CD4-positive, alpha-beta memory T cell (primary cell): ENCODE data around the gene MRPL33. TPM values are rescaled to one million over a fixed set of nuclear protein-coding genes. Genes with fewer than 3 reads are reported as not detected.

ENCODE experiments used
- CTCF ChIA-PET: fragments of 350-600 bp; sonication (Branson Sonifier 250); formaldehyde crosslinking; loops from one replicate; lab custom pipeline; 2021; ENCODE audit warnings: inconsistent platforms; ENCODE audit not compliant: partially characterized antibody; lab: Charles Lee
- POLR2A ChIA-PET: fragments of 350-600 bp; sonication (Branson Sonifier 250); formaldehyde crosslinking; loops from one replicate; lab custom pipeline; 2021; ENCODE audit not compliant: partially characterized antibody; lab: Charles Lee
- DNase-seq, 5 donors: peaks; one replicate each; pipeline versions ENCODE4 v3.0.0 to v3.0.0-alpha.2; 2020 to 2022; ENCODE audit warnings: mixed read lengths in 1 of 5
- H3K27ac ChIP-seq: one replicate; pipeline ENCODE4 v1.7.0; 2013; ENCODE audit warnings: low read depth, low read length
- H3K27me3 ChIP-seq: 2 replicates; pipeline ENCODE4 v1.7.0; 2013; ENCODE audit warnings: mild to moderate bottlenecking, low read length, moderate library complexity; ENCODE audit not compliant: insufficient read depth
- H3K36me3 ChIP-seq: 2 replicates; pipeline ENCODE4 v1.7.0; 2013; ENCODE audit warnings: mild to moderate bottlenecking, low read length, moderate library complexity; ENCODE audit not compliant: insufficient read depth
- H3K4me1 ChIP-seq: 2 replicates; pipeline ENCODE4 v1.7.0; 2013; ENCODE audit warnings: mild to moderate bottlenecking, low read length, moderate library complexity; ENCODE audit not compliant: insufficient read depth
- H3K4me3 ChIP-seq, 2 donors: one replicate each; pipeline ENCODE4 v1.7.0; 2013; ENCODE audit warnings: low read length in 2 of 2, mild to moderate bottlenecking in 1 of 2
- H3K9me3 ChIP-seq, 2 donors: one replicate each; pipeline ENCODE4 v1.7.0; 2013; ENCODE audit warnings: low read length in 2 of 2, control low read depth in 1 of 2; ENCODE audit not compliant: control insufficient read depth in 1 of 2
- H3K27ac Mint-ChIP-seq, 7 donors: one replicate each; pipeline ENCODE4 v1.8.0; 2020 to 2021; ENCODE audit warnings: mixed read lengths in 7 of 7, mild to moderate bottlenecking in 6 of 7, inconsistent platforms in 3 of 7, moderate library complexity in 3 of 7
- H3K27me3 Mint-ChIP-seq, 2 donors: one replicate each; pipeline ENCODE4 v1.8.0; 2020 to 2021; ENCODE audit warnings: mixed read lengths in 2 of 2
- H3K36me3 Mint-ChIP-seq, 2 donors: one replicate each; pipeline ENCODE4 v1.8.0; 2020 to 2021; ENCODE audit warnings: mixed read lengths in 2 of 2, inconsistent platforms in 1 of 2, mild to moderate bottlenecking in 1 of 2
- H3K4me1 Mint-ChIP-seq, 4 donors: one replicate each; pipeline ENCODE4 v1.8.0; 2020 to 2021; ENCODE audit warnings: mixed read lengths in 4 of 4, mild to moderate bottlenecking in 1 of 4
- H3K4me3 Mint-ChIP-seq, 8 donors: one replicate each; pipeline ENCODE4 v1.8.0; 2020 to 2021; ENCODE audit warnings: mixed read lengths in 8 of 8, mild to moderate bottlenecking in 7 of 8, moderate library complexity in 6 of 8, inconsistent platforms in 3 of 8
- H3K9me3 Mint-ChIP-seq, 8 donors: one replicate each; pipeline ENCODE4 v1.8.0; 2020 to 2021; ENCODE audit warnings: mixed read lengths in 8 of 8, mild to moderate bottlenecking in 5 of 8, inconsistent platforms in 3 of 8, moderate library complexity in 1 of 8
- intact Hi-C: fragments of 100-400 bp; cut with micrococcal nuclease; formaldehyde crosslinking; loops from one replicate; pipeline ENCODE4 v1.15.1; 2023
- polyA plus RNA-seq, 2 donors: library from polyadenylated mRNA; unstranded; fragments of 300-500 nt; fragmentation: Illumina TruSeq; gene quantifications; one replicate each; pipeline ENCODE4 v1.2.3, GENCODE V29; 2021
- total RNA-seq, 2 experiments: library from RNA; stranded (reverse); gene quantifications; one replicate each; pipeline ENCODE4 v1.2.3, GENCODE V29; 2021

MRPL33 gene
- total and polyA plus RNA-seq, 4 experiments from 2014 or later = 36.2 to 246 (median 142) TPM

DNA sequence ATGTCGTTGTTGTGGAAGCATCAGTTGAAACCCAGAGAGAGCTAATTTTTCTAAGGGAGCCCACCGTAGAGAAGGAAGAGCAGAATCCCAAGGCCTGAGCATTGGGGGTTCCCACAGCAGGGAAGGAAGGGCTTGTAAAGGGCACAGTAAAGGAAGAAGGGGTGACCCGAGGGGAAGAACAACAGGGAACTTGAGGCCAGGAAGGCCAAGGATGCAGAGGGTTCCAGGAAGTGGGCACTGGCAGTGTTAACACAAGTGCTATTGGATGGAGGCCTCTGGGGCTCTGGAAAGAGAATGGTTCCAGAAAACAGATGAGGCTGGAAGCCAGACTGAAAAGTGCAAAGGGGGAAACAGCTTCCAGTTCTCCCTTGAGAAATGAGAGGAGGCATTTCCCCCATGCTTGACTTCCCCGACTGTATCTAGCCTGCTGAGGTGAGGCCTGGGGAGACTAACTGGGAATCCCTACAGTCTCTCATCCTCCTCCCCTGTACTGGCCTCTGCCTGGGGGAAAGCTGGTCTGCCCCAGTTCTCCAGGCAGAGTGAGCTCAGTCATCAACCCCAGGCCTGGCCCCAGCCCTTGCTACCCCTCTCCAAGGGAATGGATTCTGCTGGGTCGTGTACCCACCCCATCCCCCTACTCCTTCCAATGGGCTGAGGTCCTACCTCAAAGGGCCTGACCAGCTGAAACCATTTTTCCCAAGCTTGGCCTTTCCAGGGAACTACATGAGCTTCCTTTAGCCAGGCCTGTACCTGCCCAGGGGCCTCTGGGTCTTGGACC is 43.2 kb upstream of the MRPL33 start:
- no peaks in the 10 kb centered on the region for H3K9me3 ChIP-seq
- H3K4me1 ChIP-seq = no peaks in the 10 kb centered on the region
- H3K27me3 ChIP-seq = no peaks in the 10 kb centered on the region
- H3K27ac ChIP-seq = no peak overlapping the region
- Mint-ChIP-seq H3K4me1 (no peaks in the 10 kb centered on the region), H3K27ac (peak overlapping the region in 1 of 7 donors; percentile 36), H3K36me3 (no peaks in the 10 kb centered on the region), H3K27me3 (no peaks in the 10 kb centered on the region), H3K4me3 (no peak overlapping the region), H3K9me3 (no peaks in the 10 kb centered on the region)
- ChIA-PET CTCF (no interaction called here), POLR2A (no interaction called here)
- no peak for DNase-seq
- intact Hi-C loops = no loop called here
- no peak overlapping the region for H3K4me3 ChIP-seq
- no peaks in the 10 kb centered on the region for H3K36me3 ChIP-seq

- no peaks in the 10 kb centered on the region for H3K36me3 Mint-ChIP-seq
- no peaks in the 10 kb centered on the region for H3K27me3 ChIP-seq
- intact Hi-C loops = no loop called here
- no peaks in the 10 kb centered on the region for H3K4me1 ChIP-seq
- no peak overlapping the region for H3K27ac ChIP-seq
- no peak overlapping the region for H3K4me3 ChIP-seq
- ChIA-PET POLR2A (no interaction called here), CTCF (no interaction called here)
- H3K4me3 Mint-ChIP-seq = no peak overlapping the region
- H3K4me1 Mint-ChIP-seq = no peaks in the 10 kb centered on the region
- H3K27me3 Mint-ChIP-seq = no peaks in the 10 kb centered on the region
- no peaks in the 10 kb centered on the region for H3K9me3 Mint-ChIP-seq
- no peaks in the 10 kb centered on the region for H3K9me3 ChIP-seq
- H3K36me3 ChIP-seq = no peaks in the 10 kb centered on the region
- no peak overlapping the region for H3K27ac Mint-ChIP-seq
- DNase-seq = no peak
These were observed 42.3 kb upstream of the MRPL33 start for GRCh38 chr2:27729198-27729597.

DNA sequence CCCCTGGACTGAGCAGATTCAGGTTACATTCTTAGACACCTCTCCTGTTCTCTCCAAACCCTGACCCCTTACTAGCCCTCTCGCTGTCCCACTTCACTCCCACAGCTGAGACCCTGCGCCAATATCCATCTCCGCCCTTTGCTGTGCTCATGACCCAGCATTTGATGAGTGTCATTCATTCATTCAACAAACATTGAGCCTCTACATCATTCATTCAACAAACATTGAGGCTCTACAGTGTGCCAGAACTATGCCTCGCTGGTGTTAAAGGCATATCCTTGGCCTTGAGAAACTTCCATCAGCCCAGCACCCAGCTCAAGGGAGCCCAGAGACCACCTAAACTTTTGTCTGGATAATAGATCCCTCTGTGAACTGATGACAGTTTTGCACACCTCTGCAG is 41.9 kb upstream of the MRPL33 start:
- H3K36me3 ChIP-seq = no peaks in the 10 kb centered on the region
- intact Hi-C loops = no loop called here
- no peak overlapping the region for H3K4me3 Mint-ChIP-seq
- no peaks in the 10 kb centered on the region for H3K4me1 ChIP-seq
- no peaks in the 10 kb centered on the region for H3K36me3 Mint-ChIP-seq
- no peaks in the 10 kb centered on the region for H3K9me3 ChIP-seq
- H3K4me1 Mint-ChIP-seq = no peaks in the 10 kb centered on the region
- CTCF ChIA-PET = no interaction called here
- no peaks in the 10 kb centered on the region for H3K27me3 Mint-ChIP-seq
- no peak overlapping the region for H3K4me3 ChIP-seq
- H3K27me3 ChIP-seq = no peaks in the 10 kb centered on the region
- no peaks in the 10 kb centered on the region for H3K9me3 Mint-ChIP-seq
- H3K27ac Mint-ChIP-seq = no peak overlapping the region
- no peak overlapping the region for H3K27ac ChIP-seq
- DNase-seq = no peak
- POLR2A ChIA-PET = no interaction called here

DNA sequence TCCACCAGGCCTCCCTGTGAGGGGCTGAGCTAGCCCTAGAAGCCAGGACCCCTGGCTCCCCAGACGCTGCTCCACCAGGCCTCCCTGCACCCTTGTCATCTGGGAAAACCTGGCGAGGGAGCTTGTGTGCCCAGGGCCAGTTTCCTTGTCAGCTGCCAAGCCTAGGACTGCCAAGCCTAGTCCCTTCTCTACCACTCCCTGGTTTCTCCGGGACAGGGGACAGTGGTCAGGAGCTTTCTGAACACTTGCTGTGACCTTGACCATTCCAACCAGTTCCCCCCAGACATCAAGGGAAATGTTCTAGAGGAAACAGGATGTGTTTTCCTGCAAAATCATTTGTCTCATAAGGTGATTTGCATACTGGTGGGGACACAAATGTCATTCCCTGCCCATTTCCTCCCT is 41.3 kb upstream of the MRPL33 start:
- ChIA-PET CTCF (no interaction called here), POLR2A (no interaction called here)
- Histone ChIP-seq H3K4me3 (no peak overlapping the region), H3K9me3 (no peaks in the 10 kb centered on the region), H3K4me1 (no peaks in the 10 kb centered on the region), H3K27me3 (no peaks in the 10 kb centered on the region), H3K36me3 (no peaks in the 10 kb centered on the region), H3K27ac (no peak overlapping the region)
- DNase-seq = no peak
- Mint-ChIP-seq H3K9me3 (no peaks in the 10 kb centered on the region), H3K36me3 (no peaks in the 10 kb centered on the region), H3K27ac (no peak overlapping the region), H3K4me3 (no peak overlapping the region), H3K27me3 (no peaks in the 10 kb centered on the region), H3K4me1 (peaks cover 2 to 5% (median 3%) of the 10 kb centered on the region in 4 donors)
- intact Hi-C loops = no loop called here

- ChIA-PET POLR2A (no interaction called here), CTCF (no interaction called here)
- no peak overlapping the region for H3K27ac Mint-ChIP-seq
These were observed 40.4 kb upstream of the MRPL33 start for GRCh38 chr2:27730980-27731691.

GRCh38 chr2:27734305-27734704 is 37.2 kb upstream of the MRPL33 start:
- Mint-ChIP-seq H3K36me3 (no peaks in the 10 kb centered on the region), H3K9me3 (no peaks in the 10 kb centered on the region), H3K4me1 (peaks cover 3 to 14% (median 9%) of the 10 kb centered on the region in 4 donors), H3K27ac (no peak overlapping the region), H3K4me3 (peak overlapping the region in 4 of 8 donors; percentile 1 to 78 (median 70)), H3K27me3 (no peaks in the 10 kb centered on the region)
- Histone ChIP-seq H3K27me3 (no peaks in the 10 kb centered on the region), H3K36me3 (no peaks in the 10 kb centered on the region), H3K4me1 (peaks cover 6% of the 10 kb centered on the region), H3K9me3 (no peaks in the 10 kb centered on the region), H3K4me3 (no peak overlapping the region), H3K27ac (no peak overlapping the region)
- ChIA-PET CTCF (no interaction called here), POLR2A (no interaction called here)
- intact Hi-C loops = no loop called here
- no peak for DNase-seq

More at GRCh38 chr2:27730980-27731691, 40.4 kb upstream of the MRPL33 start:
- H3K27me3 Mint-ChIP-seq = no peaks in the 10 kb centered on the region
- intact Hi-C loops = no loop called here
- Histone ChIP-seq H3K4me3 (no peak overlapping the region), H3K27ac (no peak overlapping the region), H3K27me3 (no peaks in the 10 kb centered on the region), H3K4me1 (peaks cover 4% of the 10 kb centered on the region), H3K36me3 (no peaks in the 10 kb centered on the region), H3K9me3 (no peaks in the 10 kb centered on the region)
- H3K9me3 Mint-ChIP-seq = no peaks in the 10 kb centered on the region
- H3K4me1 Mint-ChIP-seq = peaks cover 2 to 10% (median 8%) of the 10 kb centered on the region in 4 donors
- H3K36me3 Mint-ChIP-seq = no peaks in the 10 kb centered on the region
- no peak overlapping the region for H3K4me3 Mint-ChIP-seq
- no peak for DNase-seq

DNA sequence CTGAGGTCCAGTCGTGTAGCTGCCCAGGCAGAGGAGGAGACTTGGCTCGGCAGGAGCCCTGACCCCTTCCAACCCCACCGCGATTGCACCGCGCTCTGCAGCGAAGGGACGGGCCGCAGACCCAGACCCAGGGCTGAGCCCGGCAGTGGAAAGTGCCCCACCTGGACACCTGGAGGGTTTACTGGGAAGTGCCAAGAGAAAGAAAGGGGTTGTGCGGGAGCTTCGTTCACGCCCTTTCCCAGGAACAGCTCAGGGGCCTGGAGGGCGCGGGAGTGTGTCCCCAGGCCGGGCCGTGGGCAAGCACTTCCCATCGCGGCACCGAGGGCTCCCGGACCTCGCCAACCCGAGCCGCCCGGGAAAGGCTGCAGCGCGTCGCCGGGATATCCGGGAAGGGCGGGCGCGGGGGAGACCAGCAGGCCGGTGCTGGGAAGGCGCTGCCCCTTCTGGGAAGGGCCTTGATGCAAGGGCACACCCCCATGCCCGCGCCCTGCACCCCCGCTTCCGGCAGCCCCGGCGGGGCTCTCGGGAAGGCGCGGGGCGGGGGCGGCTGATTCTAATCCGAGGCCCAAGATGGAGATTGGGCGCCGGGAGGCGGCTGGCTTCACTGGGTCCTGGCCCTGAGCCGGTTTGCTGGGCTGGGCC is 36.1 kb upstream of the MRPL33 start:
- H3K27me3 Mint-ChIP-seq = no peaks in the 10 kb centered on the region
- peak; percentile 20 to 48 (median 29) for DNase-seq
- peak overlapping the region; percentile 41 to 78 (median 74) for H3K4me3 Mint-ChIP-seq
- no peaks in the 10 kb centered on the region for H3K9me3 ChIP-seq
- POLR2A ChIA-PET = interaction anchor here (1.0 kb wide), 1 partner anchor 36 kb away, joined by 5 read pairs; the partner anchor contains the start of gene MRPL33
- no peak overlapping the region for H3K27ac ChIP-seq
- peak overlapping the region; percentile 22 to 49 for H3K4me3 ChIP-seq
- CTCF ChIA-PET = interaction anchor here (1.0 kb wide), 1 partner anchor 13 kb away, joined by 3 read pairs; no protein-coding TSS in a partner anchor
- peaks cover 6% of the 10 kb centered on the region for H3K4me1 ChIP-seq
- peaks cover 3 to 14% (median 9%) of the 10 kb centered on the region in 4 donors for H3K4me1 Mint-ChIP-seq
- H3K27me3 ChIP-seq = no peaks in the 10 kb centered on the region
- no peaks in the 10 kb centered on the region for H3K36me3 Mint-ChIP-seq
- no peaks in the 10 kb centered on the region for H3K36me3 ChIP-seq
- H3K9me3 Mint-ChIP-seq = no peaks in the 10 kb centered on the region
- intact Hi-C loops = no loop called here
- peak overlapping the region in 3 of 7 donors; percentile 16 to 66 (median 62) for H3K27ac Mint-ChIP-seq
